CD4-positive, alpha-beta T cell treated with Interleukin-4 for 4 hours (primary cell): ENCODE data around the gene SELENON.
"Not testable (repeated sequence)": the region's sequence is repeated elsewhere in the genome, so short reads cannot be mapped to it uniquely, and the experiment has no call there.

Source experiments
- DNase-seq: peaks from one replicate; pipeline ENCODE4 v3.0.0-alpha.2; 2020

The SELENON gene

DNA sequence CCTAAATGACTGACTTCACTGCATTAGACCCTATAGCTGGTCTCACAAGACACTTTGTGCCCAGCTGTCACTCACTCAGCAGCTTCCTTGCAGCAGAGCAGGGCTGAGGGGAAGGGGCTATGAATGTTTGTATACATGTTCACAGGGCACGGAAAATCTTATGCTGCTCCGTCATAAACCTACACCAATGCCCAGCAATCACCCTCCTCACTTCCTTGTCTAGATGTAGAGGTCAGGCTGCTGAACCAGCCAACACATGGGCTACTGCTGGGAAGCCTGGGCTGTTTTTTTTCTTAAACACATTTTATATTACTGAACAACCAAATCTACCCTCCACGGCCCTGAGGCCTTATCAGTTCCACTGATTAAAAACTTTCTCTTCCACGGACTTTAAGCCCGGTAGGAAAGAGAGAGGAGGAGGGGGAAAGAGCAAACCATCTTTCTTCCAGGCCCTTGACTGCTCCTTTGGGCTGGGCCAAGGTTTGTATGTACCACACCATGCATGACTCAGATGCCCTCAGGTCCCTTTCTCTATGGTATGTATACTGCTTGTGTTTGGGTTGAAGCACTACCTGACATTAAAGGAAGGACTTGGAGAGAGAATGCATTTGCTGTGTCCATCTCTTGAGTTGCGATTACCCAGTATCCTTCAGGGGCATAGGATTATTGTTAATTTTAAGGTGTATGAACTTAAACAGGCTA is 32.5 kb downstream of the SELENON start:
- DNase-seq, result no peak

GRCh38 chr1:25833158-25833557 is 33.2 kb downstream of the SELENON start:
- DNase-seq, result no peak

GRCh38 chr1:25834894-25835293 is 34.9 kb downstream of the SELENON start:
- DNase-seq, result no peak

DNA sequence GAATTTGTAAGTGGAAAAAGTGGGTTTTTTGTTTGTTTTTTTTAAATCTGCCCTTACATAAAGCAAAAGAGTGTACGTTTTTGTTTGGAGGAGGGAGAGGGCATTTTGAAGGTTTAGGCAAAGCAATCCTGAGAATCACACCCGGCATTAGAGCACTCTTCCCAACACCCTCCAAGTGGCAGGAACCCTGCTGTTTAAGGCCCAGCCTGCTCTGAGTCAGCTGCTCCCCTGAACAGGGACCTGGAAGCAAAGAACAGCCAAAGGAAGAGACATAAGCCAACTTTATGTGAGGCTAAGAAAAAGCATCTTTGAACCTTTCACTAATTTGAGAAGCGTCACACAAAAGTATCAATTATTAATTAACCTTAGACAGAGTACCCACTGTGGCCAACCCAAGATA is 36.7 kb downstream of the SELENON start:
- DNase-seq, result no peak

DNA sequence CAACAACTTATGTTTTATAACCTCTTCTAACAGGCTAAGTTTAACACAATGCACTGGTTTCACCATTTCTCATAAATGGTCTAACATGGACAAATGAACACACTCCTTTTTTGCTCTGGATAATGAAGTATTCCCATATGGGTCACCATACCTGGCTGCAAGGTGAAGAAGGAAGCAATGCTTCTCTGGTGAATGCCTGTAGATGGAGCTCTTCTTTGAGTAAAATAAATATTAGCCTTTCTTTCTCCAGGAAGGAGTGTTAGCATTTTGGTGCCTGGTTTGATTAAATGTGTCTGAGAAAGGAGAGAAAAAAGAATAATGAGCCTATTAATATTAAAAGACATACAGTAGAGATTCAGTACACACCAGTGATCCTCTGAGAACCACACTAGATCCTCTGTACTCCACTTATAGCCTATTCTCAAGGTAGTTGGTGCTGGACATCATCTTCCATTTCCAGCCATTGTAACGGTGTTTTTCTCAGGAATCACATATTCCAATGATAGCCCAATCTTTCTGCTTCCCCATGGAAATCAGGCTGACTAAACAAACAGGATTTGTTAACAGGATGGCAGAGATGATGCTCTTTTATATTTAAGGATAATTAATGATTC is 37.4 kb downstream of the SELENON start:
- DNase-seq, result peak; percentile 5

DNA sequence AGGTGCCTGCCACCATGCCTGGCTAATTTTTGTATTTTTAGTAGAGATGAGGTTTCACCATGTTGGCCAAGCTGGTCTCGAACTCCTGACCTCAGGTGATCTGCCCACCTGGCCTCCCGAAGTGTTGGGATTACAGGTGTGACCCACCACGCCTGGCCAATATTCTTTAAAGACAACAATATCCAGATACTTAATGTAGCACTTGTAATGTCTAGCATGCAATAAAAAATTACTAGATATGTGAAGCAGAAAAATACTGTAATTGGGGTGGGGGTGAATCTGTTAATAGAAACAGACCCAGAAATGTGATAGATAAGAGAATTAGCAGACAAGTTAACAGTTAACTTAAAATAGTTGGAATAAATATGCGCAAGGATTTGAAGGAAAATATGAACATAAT is 39.8 kb downstream of the SELENON start:
- DNase-seq, result not testable (repeated sequence)

- no peak for DNase-seq
Measured at GRCh38 chr1:25843483-25843882, 43.5 kb downstream of the SELENON start.

DNA sequence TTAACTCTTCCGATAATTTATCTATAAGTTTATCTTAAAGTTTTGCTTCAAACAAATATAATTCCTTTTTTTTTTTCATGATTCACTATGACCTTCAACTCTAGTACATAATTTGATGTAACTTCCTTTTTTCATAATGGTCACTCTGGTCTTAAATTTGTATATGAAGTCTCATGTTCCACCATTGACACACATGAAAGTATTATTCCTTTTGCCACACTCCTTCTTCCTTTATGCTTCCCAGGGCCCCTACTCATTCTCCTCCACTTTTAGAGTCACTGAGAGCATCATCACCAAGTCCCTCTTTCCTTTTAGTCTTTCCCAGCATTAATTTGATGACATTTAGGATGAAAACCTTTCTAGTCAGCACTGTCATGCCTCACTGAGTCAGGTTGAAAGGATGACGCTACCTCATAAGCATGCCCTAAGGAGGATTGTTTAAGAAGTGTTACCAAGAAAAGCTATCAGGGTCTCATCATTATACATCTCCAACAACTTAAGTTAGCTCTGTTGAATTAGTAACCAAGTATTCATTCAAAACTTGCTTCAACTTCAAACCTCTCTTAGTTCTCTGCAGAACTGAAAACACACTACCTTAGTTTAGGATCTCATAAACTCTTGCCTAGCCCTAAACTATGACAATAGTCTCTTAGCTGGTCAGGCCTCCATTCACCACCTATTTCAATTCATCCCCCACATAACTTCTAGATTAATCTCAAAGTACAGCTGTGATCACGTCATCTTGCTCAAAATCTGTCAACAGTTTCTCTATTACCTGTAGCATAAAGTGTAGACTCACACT is 44.7 kb downstream of the SELENON start:
- no peak for DNase-seq

DNA sequence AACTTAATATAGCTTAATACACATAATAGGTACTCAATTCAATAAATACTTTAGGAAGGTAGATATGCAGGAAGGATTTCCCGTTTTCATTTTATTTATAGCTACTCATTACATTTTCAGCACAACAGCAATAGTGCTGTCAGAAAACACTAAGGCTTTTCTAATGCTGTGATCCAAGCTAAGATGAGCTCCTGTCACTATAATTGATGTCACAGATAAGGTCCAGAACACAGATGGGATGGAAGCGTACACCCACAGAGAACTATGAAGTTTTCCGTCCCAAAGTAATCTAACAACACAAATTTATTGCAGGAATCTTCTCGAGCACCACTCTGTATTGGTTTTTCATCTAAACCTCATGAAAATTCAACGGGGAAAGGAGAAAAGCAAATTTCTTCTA is 45.7 kb downstream of the SELENON start:
- DNase-seq, result no peak

GRCh38 chr1:25847929-25848328 is 47.9 kb downstream of the SELENON start:
- no peak for DNase-seq

DNA sequence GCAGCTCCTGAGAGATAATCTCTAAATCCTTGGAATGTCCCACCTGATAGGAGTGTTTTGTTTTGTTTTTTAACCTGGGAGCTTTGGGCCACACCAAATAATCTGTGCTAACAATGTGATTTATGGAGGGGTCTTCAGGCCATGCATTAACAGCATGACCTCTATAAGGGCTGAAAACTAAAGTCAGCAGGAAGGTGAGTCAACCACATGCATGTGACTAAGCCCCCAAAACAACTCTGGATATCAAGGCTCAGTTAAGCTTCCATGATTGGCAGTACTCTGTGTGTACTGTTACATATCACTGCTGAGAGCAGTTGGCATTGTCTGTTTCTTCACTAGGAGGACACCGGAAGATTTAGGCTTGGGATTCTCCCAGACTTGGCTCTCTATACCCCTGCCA is 48.5 kb downstream of the SELENON start:
- DNase-seq, result no peak

GRCh38 chr1:25854554-25854953 is 54.6 kb downstream of the SELENON start:
- DNase-seq, result no peak

DNA sequence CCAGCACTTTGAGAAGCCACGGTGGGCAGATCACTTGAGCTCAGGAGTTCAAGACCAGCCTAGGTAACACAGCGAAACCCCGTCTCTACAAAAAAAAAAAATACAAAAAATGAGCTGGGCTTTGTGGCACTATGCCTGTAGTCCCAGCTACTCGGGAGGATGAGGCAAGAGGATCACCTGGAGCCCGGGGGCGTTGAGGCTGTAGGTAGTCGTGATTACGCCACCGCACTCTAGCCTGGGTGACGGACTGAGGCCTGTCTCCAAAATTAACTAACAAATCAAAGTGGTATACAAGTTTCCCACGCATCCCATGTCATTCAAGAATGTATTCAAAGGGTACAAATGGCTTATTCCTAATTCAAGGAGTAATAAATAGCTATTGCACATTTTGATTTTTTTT is 56.9 kb downstream of the SELENON start:
- DNase-seq, result no peak

GRCh38 chr1:25858494-25858893 is 58.5 kb downstream of the SELENON start:
- no peak for DNase-seq

DNA sequence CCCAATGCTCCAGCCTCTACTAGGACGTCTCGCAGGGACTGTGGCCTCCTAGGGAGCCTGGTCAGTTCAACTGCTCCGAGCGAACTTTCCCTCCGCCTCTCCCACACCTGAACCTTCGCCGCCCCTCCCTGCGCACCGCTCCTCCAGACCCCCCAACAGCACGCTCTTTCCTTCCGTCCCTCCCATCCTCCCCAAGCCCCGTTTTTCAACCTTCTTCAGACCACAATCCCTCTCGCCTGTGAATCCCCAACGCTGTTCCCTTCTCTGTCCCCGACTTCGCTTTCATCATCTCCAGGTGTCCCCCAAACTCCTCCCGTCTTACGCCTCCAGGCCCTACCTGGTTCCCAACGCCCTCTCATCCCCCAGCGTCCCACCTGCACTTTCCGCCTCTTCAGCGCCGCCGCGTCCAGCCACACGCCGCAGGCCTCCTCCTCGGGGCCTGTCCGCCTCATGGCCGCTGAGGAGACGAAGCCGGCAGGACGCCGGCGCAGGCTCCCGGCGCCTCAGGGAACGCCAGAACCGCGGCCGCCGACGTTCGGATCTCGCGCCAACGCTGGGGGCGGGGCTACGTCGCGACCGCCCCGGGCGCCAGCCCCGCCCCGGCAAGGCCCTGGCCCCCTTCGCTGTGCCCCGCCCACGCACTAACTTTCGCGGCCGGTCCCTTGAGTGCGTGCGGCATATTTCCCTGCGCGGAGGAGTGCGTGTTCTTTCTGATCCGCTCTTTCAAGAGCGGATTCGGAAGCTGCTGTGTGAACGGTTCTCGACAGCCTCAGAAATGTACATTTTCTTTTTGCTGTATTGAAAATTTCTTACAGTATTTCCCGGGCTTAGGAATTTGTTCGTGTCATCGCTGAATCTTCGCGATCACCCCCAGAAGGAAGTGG is 59.2 kb downstream of the SELENON start, which contains the start of gene AUNIP:
Gene AUNIP, minus strand, starts transcription at position 552 of the 884 bp plus-strand sequence. Its CDS starts 100 bp downstream, at position 452.
- DNase-seq, result peak; percentile 83

- no peak for DNase-seq
Measured at GRCh38 chr1:25861316-25862286, 61.6 kb downstream of the SELENON start.

DNA sequence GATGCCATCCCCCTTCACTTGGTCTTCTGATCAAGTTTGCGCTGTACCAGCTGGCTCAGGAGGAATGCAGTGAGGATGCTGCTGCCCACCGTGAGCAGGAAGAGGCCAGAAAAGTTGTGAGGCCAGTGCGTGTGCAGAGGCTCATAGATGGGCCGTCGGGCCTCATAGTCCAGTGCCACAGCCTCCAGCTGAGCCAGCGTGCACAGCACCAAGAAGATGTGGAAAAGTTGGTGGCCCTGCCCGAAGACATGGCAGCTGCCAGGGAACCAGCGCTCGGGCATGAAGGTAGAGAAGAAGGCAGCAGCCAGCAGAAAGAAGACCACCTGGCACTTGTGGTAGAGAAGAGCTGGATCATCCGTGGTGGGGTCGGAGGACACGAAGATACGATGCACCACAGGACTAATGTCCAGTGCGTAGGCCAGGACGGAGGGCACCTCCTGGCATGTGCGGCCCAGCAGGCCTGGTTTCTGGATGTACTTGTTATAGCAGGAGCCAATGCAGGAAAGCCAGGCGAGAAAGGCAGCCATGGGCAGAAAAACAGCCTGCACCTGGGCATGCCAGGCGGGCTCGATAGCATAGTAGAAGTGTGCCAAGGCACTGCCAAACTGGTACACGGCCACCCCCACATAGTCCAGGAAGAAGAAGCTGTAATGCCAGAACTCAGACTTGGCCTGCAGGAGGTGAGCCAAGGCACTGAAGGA is 62.9 kb downstream of the SELENON start:
- DNase-seq, result no peak

DNA sequence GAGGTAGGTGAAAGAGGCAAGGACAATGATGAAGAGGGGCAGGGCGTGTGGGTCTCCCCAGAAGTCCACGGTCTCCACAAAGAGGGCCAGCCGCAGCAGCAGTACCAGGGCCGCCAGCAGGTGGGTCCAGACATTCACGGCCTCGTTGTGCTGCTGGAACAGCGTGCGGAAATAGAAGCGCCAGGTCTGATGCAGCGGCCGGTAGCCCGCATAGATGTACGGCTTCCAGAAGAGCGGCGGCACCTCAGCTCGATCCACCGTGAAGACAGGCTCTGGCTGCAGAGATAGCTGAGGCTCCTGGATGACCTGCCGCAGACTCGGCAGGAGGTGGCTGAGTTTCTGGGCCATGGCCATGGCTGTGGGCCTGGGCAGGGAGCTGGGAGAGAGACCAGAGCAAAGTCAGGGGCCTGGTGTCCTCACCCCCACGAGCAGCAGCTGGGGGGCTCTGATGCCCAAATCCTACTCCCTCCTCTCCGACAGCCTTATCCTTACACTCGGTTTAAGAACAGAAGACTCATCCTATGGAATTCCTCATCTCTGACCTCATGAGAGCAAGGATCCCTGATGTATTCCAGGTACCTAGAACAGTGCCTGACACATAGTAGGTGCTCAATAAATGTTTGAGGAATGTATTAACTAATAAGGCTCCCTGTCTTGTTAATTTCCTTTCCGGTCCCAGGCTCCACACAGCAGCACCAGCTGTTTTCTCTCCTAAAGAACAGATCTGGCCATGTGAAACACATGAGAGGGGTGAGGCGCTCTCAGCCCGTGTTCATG is 63.7 kb downstream of the SELENON start:
- no peak for DNase-seq

GRCh38 chr1:25864434-25864833 is 64.4 kb downstream of the SELENON start:
- no peak for DNase-seq

DNA sequence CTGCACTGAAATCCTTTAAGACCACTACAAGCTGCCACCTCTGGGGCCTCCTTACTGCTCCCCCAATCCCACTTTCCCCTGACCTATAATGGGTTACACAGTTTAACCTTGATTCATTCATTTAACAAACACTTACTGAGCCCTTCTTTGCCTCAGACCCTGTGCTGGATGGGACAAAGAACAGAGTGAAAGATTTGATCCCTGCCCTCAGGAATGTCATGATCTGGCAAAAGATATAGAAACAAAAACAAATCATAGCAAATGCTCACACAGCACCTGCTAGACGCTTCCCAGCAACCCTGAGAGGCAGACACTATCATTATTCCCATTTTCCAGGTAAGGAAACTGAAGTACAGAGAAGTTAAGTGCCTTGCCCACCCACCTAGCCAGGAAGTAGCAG is 66.3 kb downstream of the SELENON start:
- DNase-seq, result no peak
